Stimulated activated CD8-positive, alpha-beta memory T cell treated with anti-CD3 and anti-CD28 coated beads, Interleukin-12 subunit alpha, Interleukin-12 subunit beta, amount 100 ng/mL, for 4 hours (primary cell): ENCODE results near the gene STYXL1.
"Not testable (repeated sequence)": the region's sequence is repeated elsewhere in the genome, so short reads cannot be mapped to it uniquely, and the experiment has no call there.

Experiments used
- DNase-seq: peaks from one replicate; pipeline ENCODE4 v3.0.0-alpha.2; 2020; ENCODE audit warnings: low read depth

STYXL1 gene

DNA sequence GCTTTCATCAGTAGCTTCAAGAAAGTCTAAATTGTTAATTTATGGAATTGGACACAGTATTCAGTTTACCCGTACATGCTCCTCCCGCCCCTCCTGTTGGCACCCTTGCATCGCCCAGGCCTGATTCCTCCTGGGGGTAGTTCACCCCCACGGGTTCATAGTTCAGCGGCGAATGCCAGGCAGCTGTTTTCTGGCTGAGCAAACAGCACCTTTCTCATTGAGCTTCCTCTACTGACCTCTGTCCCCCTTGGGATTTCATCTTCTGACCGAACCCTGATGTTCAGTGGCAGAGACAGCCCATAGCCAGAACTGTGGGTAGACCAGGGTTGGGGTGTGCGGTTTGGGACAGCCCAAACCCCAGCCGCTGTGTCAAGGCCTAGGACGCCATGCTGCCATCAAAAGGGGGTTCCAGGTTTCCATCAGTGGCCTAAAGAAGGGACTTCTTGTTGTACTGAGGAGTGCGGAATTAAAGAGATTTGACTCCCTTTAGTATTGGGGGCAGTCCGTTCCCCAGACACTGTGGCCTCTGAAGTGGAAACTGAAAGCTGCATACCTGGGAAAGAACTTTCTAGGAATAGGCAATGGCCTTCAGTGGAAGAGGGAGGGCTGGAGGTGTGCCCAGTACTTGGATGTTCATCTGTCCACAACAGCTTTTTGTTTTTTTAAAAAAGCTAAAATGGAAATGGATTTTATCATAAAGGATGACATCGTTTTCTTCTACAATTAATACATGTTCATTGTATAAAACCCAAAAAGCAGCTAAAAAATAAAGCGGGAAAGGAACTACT, 19.1 kb upstream of the STYXL1 start:
- DNase-seq = no peak

DNA sequence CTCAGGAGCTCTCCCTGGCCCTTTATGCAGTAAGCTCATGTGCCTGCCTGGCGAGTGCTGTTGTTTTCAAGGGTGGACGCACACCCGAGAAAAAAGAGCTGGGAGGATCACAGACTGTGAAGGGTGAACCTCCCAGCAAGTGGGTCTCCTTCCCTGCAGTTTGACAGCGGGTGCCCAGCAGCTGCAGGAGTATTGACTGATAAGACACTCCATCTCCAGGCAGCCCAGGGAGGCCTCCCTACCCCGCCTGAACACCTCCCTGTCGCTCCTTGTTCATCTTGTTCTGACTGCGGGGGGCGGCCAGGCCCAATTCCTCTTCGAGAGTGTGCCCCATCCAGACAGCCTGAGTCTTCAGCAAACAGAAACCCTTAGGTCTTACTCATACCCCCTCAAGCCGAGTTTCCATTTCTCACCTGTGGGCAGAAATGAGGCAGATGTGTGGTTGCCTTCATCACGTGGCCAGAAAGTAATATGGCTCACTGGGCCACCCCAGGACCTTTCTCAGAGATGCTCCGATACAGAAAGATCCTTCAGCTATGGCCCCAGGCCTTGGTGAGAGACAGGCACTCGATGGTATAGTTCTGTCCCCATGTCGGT, 17.3 kb upstream of the STYXL1 start:
- no peak for DNase-seq

DNA sequence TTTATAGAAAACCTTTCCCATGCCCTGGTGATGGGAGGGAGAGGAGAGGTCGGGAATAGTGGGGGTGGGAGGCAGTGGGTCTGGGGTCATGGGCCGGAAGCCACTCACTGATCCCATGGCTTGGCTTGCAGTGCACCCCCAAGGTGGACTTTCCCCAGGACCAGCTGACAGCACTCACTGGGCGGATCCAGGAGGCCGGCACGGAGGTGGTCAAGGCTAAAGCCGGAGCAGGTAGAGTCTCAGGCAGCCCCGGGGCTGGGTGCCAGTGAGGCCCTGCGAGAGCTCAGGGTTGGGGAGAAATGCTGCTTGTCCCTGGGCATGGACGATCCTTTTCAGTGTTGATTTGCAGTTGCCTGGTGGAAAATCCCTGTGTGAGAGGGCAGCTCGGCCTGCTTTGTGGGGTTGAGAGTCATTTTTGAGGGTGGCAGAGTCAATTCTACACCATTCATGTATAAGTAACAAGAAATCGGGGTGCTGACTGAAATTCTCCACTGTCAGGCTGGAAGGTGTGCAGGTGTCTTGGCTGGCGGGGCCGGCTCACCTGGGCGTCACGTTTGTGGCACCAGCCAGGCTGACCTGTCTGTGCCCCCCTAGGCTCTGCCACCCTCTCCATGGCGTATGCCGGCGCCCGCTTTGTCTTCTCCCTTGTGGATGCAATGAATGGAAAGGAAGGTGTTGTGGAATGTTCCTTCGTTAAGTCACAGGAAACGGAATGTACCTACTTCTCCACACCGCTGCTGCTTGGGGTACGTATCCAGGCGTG, 16.6 kb upstream of the STYXL1 start:
- DNase-seq = no peak

DNA sequence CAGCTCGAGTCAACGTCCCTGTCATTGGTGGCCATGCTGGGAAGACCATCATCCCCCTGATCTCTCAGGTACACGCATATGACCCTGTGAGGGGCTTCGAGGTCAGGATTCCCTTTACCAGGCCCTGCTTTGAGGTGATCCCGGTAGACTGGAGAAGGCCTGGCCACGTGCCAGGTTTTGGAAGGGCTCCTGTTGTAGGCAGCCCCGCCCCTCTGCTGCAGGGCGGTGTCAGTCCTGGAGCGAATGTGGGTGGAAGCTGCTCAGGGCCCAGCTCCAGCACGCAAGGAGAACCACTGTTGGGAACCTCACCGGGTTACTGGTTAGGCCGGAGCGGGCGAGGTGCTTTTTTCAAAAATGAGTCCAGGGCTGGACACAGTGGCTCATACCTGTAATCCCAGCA, 15.7 kb upstream of the STYXL1 start:
- DNase-seq = no peak

DNA sequence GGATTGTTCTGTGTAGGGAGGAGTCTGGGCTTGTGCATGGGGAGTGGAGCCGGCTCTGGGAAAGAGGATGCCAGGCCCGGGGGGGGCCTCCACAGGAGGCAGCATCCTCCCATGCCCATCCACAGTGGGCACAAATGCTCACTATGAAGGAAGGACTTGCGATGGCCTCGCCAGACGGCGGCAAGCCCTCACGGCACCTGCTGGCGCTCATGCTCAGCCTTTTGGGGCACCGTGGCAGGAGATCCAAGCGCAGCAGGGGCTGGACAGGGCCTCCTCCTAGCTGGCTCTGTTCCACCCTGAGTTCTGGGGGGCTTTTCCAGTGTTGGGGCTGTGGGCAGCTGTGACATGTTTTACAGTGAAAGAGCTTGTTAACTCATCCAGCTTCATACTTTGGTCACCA, 15.3 kb upstream of the STYXL1 start:
- DNase-seq = no peak

DNA sequence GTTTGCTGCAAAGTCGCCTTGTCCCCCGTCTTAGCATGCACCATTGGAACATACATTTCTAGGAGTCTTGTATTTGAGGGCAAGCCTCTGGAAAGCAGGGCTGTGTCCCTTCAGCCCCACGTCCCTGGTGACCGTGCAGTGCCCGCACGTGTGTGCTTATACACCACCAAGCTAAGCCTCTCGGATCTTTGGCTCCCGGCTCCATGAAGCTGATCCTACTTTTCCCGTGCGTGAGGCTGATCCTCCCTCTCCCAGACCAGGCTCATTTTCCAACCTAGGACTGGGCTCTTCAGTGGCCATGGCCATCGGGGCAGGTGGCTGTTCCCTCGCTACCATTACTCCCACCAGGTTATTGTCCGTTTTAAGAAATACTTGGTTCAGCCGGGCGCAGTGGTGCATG, 14.5 kb upstream of the STYXL1 start:
- no peak for DNase-seq

DNA sequence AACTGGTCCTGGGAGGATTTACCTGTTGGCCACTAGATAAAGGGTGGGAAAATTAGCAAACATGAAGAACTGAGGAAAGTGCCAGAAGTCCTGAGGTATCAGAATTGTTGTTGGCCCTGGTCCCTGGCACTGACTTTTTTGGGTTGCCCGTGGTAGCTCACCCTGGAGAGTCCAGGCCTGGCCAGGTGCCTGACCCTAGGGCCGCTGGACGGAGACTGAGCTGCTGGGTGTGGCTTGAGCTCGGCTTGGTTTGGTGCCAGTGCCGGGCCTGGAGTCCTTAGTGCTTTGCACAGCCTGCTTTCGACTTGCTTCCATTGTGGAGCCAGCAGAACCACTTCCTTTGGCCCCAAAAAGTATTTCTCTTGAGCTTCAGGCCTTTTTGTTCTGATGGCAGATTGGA, 13.0 kb upstream of the STYXL1 start:
- no peak for DNase-seq

DNA sequence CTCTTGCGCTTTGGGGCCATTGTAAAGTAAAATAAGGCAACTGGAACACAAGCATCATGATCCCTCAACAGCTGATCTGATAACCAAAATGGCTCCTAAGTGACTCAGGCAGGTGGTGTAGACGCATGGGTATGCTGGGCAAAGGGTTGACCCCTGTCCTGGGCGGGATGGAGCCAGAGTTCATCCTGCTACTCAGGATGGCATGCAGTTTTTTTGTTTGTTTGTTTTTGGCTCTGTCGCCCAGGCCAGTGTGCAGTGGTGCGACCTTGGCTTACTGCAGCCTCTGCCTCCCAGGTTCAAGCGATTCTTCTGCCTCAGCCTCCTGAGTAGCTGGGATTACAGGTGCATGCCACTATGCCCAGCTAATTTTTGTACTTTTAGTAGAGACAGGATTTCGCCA, 10.9 kb upstream of the STYXL1 start:
- DNase-seq = not testable (repeated sequence)

DNA sequence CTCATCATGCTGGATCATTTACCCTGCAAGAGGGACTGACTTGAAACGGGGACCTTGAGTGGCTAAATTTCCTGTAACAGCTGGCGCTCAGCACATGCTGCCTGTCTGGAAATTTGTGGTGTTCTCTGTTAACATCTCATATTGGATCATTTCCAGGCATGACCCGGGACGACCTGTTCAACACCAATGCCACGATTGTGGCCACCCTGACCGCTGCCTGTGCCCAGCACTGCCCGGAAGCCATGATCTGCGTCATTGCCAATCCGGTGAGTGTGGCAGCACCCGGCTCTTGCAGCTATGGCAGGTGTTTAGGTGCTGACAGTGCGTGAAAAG, 10.0 kb upstream of the STYXL1 start:
- no peak for DNase-seq

DNA sequence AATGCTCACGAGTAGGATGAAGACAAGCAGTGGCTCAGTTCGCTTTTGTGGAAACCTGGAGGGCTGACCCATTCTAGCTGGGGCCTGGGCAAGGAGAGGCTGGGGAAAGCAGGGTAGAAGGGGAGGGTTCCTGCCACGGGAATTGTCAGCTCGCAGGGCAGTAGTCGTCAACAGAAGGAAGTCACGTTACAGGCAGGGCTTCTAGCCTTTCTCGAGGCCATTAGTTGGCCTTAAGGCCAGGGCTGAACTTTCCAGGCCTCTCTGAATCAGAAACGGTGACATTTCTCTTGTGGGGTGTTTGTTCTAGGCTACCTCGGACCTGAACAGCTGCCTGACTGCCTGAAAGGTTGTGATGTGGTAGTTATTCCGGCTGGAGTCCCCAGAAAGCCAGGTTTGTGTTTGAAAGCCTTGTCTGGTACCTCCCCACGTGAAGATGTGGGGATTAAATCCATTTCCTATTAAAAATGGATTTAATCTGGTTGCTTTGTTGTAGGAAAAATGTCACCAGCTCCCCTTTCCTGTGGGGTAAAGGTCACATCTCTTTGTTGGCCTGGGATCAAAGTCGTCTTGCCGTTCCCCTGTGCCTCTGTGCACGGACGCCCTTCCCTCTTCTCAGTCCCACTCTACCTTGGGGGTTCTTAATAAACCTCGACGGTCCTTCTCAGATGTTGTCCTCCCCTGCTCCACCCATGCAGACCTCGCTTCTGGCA, 9.5 kb upstream of the STYXL1 start:
- DNase-seq = no peak

DNA sequence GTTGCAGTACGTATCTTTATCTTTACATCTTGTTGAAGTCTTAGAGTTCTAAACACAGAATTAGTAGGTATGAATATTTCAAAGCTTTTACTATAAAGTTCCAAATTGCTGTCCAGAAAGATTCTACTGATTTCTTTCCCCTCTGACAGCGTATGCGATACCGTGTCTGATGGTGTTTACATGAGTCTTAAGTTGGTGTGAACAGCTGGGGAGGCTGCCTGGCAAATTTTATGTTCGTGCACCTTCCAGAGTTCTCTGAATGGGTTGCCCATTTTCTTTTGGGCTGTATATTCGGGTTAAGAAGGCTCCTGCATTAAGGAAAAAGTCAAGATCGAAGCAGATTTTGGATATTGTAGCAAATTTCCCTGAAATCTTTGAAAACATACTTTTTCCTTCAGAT, 8.4 kb upstream of the STYXL1 start:
- no peak for DNase-seq

DNA sequence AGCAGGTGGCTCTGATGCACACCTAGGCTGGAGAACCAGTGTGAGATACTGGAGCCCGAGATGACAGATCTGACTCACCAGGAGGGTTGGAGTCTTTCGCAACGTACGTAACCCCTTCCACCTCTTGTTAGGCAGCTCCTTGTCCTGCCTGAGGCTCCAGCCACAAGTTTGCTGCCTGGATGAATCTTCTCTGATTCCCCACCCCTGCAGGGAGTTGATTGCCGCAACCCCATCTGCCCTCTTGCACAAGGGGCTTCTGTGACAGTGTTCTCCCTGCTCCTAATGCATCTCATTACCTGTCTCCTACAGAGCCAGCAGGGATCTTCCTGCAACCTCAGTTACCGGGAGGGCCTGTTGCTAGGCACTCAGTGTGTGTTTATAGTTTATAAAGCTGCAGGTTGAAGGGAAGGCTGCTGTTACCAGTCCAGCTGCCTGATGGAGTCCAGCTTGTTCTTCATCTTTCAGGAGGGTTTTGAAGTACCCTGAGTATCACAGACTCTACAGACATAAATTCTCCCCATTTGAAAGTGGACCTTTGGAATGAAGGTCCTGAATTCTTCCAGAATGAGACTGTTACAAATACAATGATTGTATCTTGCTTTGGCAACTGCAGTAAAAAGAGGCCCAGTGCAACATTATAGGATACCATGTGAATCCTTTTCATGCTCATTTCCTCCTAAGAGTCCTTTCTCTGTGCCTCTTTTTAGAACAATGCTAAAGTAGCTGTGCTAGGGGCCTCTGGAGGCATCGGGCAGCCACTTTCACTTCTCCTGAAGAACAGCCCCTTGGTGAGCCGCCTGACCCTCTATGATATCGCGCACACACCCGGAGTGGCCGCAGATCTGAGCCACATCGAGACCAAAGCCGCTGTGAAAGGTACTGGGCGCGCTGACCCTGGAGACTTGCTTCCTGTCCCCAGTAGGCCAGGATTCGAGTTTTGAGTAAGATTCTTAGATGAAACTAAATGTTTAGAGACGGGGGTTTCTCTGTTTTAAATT, 6.6 kb upstream of the STYXL1 start:
- no peak for DNase-seq

DNA sequence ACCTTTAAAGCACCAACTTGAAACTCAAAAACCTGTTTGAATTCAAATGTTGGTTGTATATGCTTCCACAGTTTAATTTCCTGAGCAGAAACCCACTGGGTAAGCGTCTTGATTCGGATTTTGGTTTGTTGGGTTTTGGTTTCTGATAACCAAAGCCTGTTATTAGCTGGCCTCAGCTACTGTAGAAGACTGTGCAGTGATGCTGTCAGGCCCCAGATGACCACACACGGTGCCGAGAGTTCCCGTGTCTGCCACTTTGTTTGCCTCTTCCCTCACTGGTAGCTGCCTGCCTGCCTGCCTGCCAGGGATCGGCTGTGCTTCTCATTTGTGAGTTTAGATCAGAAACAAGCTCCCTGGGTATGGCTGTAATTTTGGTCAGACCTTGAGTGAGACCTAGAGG, 5.7 kb upstream of the STYXL1 start:
- DNase-seq = no peak

DNA sequence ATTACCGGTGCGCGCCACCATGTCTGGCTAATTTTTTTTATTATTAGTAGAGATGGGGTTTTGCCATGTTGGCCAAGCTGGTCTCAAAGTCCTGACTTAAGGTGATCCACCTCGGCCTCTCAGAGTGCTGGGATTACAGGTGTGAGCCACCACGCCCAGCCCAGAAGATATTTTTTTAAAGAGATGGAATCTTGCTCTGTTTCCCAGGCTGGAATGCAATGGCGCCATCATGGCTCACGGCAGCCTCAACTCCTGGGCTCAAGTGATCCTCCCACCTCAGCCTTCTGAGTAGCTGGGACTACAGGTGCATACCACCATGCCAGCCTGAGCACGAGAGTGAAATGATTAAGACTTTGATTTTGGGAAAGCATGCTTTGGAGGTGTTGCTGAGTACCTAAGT, 4.9 kb upstream of the STYXL1 start:
- not testable (repeated sequence) for DNase-seq

DNA sequence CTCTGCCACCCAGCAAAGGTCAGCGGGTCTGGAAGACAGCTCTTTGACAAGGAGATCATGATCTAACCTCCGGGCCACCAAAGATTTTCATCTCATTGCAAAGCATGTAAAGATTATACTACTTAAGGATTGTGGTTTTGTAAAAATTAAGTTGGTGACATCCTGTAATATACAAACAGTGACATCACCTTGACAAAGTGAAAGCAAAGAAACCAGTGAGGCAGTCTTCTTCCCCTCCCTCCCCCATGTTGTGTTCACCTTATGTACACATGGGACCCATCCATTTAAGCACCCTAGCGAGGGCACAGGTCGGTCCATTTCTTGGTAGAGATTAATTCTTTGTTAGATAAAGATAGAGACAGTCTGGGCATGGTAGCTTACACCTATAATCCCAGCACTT, 4.0 kb upstream of the STYXL1 start:
- no peak for DNase-seq

DNA sequence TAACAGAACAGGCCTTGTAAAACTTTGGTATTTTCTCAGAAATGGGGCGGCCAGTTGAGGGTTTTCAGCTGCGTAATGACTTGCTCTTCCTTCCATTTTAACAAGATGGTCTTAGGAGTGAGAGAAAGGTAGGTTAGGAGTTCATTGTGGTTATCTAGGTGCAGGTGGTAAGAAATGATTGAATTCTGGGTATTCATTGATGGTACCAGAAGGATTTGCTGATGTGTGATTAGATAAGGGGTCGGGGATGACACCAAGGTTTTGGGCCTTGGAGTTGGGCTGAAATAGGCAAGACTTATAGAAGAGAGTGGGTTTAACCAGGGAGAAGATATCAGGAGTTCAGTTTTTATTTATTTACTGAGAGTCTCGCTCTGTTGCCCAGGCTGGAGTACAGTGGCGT, 2.7 kb upstream of the STYXL1 start:
- no peak for DNase-seq

DNA sequence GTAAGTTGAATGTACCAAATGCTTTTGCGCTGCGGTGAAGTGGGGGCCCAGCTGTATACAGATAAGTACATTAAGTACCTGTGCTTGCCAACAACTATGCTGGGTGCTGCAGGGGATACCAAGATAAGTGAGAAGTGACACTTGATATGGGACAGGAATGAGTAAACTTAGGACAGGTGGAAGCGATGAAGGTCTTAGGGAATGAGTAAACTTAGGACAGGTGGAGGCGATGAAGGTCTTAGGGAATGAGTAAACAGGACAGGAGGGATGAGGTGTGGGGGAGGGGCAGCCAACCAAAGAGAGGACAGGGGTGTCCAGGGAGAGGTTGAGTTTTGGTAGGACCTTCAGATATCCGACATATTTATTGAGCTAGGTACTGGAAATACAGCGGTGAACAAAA, 1.5 kb upstream of the STYXL1 start:
- no peak for DNase-seq

DNA sequence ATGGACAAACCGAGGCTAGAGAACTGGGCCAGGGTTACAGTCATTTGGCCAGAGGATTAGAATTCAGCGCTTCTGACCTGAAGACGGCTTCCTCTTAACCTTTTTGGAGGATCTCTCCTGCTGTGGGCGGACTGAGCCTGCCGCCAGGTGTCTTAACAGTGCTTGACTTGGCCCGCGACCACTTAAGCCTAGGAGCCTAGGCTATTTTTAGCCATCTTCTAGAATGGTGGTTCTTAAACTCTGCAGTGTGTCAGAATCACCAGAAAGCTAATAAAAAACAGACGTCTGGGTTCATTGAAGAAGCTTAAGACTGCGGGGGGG, 828 bp upstream of the STYXL1 start:
- no peak for DNase-seq

DNA sequence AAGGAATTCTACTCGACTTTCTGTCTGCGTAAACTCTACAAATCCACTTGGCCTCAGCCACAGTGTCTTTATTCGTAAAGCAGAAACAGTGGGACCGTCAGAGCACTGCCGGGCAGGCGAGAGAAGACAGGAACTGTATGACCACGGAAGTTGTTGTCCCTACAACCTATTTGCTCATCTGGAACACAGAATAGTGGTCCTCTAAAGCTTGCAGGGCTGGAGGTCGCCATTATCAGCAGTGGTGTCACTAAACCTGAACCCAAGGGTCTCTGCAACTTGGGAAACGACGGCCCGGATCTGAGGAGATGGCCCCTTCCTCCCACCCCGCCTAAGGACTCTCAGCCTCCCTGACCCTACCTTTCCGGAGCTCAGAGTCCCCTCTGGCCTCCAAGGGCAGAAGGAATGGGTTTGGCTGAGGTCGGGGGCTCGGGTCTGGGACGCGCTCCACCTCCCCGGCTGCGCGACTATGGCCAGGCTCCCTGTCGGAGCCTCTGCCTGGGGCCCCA, 442 bp downstream of the STYXL1 start:
- no peak for DNase-seq

DNA sequence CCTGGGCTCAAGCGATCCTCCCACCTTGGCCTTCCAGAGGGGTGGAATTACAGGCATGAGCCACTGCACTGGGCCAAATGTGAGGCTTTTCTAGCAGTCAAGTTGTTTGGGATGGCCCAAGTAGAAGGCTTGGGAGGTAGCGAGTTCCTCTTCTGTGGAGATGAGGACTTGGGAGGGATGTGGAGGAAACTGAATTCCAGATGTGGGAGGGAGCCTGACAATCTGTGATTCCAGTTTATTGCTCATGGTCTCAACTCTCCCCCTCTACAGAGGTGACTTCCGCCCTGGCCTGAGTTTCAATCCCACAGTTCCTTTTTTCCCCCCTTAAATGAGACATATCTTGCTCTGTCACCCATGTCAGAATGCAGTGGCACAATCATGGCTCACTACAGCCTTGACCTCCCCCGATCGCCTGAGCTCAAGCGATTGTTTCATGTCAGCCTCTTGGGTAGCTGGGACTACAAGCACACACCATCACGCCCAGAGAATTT, 3.4 kb downstream of the STYXL1 start:
- DNase-seq = no peak

DNA sequence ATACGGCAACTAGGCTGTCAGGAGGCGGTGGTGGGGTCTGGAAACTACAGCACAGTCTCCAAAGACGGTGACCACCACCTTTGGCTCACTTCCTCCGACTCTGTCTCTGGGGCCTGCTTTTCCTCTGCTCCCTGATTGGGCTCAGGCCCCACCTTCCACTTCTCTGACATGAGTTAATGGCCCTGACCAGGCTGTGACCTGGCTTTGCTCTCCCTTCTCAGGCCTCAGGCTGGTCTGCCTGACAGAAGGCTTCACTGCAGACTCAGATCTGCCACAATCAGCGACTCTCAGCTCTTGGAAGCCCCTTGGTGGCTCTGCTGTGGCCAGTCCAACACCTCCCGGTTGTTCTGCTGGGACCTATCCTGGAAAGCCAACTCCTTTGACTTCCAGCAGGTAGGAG, 7.7 kb downstream of the STYXL1 start:
- no peak for DNase-seq
